ENCODE data around the gene DUSP7.

Gene DUSP7

GRCh38 chr3:52022323-52023100 lies 33.9 kb downstream of the DUSP7 start:
- no peak overlapping the region for H3K27ac ChIP-seq
- no peak for TF ChIP-seq CTCF (conservative IDR thresholded peaks at IDR 0.05)

GRCh38 chr3:52021489-52022268 lies 34.7 kb downstream of the DUSP7 start:
- no peak overlapping the region for H3K27ac ChIP-seq
- TF ChIP-seq CTCF (conservative IDR thresholded peaks at IDR 0.05): no peak

GRCh38 chr3:52020796-52021195 lies 35.6 kb downstream of the DUSP7 start:
- H3K27ac ChIP-seq: no peak overlapping the region
- TF ChIP-seq CTCF (conservative IDR thresholded peaks at IDR 0.05): no peak

- no peak for TF ChIP-seq CTCF (conservative IDR thresholded peaks at IDR 0.05)
- no peak overlapping the region for H3K27ac ChIP-seq
Measured at GRCh38 chr3:52019352-52020080, 36.9 kb downstream of the DUSP7 start.

- no peak for TF ChIP-seq CTCF (conservative IDR thresholded peaks at IDR 0.05)
- H3K27ac ChIP-seq: no peak overlapping the region
Measured at GRCh38 chr3:52018319-52019000, 37.9 kb downstream of the DUSP7 start.

GRCh38 chr3:52017586-52017985 lies 38.8 kb downstream of the DUSP7 start:
- no peak for TF ChIP-seq CTCF (conservative IDR thresholded peaks at IDR 0.05)
- H3K27ac ChIP-seq: no peak overlapping the region
